WTC11 (cell line): Measurements from ENCODE around the gene TMTC1.

Experiments
- CTCF ChIP-seq: fragments of 200-600 bp; IDR thresholded peaks from 2 replicates; pipeline ENCODE4 v1.8.0; 2022; ENCODE audit warnings: antibody characterized with exemption
- ESRRA ChIP-seq: sonication (generic); formaldehyde crosslinking; IDR thresholded peaks from 2 replicates; pipeline ENCODE4 v1.8.1; 2022; ENCODE audit warnings: mild to moderate bottlenecking, missing genetic modification reagents, borderline replicate concordance
- MAX ChIP-seq: sonication (generic); formaldehyde crosslinking; IDR thresholded peaks from 2 replicates; pipeline ENCODE4 v1.8.0; 2022; ENCODE audit warnings: mild to moderate bottlenecking, missing genetic modification reagents
- RORB ChIP-seq: fragments of 250-450 bp; sonication (Bioruptor Pico); IDR thresholded peaks from 2 replicates; pipeline ENCODE4 v1.9.0; 2021; ENCODE audit warnings: mild to moderate bottlenecking
- SMAD4 ChIP-seq: sonication (generic); formaldehyde crosslinking; IDR thresholded peaks from 2 replicates; pipeline ENCODE4 v1.8.0; 2022; ENCODE audit warnings: mild to moderate bottlenecking, missing genetic modification reagents
- TF ChIP-seq, protein P1 (sequence below): sonication (generic); formaldehyde crosslinking; IDR thresholded peaks from 2 replicates; pipeline ENCODE4 v1.8.0; 2023; ENCODE audit warnings: missing genetic modification reagents
- TF ChIP-seq, protein P2 (sequence below): sonication (generic); formaldehyde crosslinking; IDR thresholded peaks from 2 replicates; pipeline ENCODE4 v1.8.0; 2022; ENCODE audit warnings: missing genetic modification reagents

DNA sequence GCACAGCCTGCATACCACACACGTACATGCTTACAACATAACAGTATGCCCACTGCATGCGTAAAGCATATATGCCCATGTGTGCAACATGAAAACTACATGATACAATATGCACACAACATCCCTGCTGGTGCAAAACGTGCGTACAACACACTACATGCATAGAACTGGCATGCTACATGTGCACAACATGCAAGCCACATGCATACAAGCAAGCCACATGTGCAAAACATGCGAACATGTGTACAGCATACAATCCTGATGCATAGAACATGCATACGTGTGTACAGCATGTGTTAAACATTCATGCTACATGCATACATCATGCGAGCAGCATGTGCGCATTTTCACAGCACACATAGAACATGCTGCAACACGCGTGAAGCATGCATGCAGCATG, 8.4 kb upstream of the TMTC1 start:
- TF ChIP-seq ESRRA (CRISPR knock-in tag) (no peak), CTCF (no peak), MAX (CRISPR knock-in tag) (no peak), SMAD4 (CRISPR knock-in tag) (no peak), RORB (CRISPR knock-in tag) (no peak)
- TF ChIP-seq, protein P1, sequence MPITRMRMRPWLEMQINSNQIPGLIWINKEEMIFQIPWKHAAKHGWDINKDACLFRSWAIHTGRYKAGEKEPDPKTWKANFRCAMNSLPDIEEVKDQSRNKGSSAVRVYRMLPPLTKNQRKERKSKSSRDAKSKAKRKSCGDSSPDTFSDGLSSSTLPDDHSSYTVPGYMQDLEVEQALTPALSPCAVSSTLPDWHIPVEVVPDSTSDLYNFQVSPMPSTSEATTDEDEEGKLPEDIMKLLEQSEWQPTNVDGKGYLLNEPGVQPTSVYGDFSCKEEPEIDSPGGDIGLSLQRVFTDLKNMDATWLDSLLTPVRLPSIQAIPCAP (CRISPR knock-in tag): no peak
- TF ChIP-seq, protein P2, sequence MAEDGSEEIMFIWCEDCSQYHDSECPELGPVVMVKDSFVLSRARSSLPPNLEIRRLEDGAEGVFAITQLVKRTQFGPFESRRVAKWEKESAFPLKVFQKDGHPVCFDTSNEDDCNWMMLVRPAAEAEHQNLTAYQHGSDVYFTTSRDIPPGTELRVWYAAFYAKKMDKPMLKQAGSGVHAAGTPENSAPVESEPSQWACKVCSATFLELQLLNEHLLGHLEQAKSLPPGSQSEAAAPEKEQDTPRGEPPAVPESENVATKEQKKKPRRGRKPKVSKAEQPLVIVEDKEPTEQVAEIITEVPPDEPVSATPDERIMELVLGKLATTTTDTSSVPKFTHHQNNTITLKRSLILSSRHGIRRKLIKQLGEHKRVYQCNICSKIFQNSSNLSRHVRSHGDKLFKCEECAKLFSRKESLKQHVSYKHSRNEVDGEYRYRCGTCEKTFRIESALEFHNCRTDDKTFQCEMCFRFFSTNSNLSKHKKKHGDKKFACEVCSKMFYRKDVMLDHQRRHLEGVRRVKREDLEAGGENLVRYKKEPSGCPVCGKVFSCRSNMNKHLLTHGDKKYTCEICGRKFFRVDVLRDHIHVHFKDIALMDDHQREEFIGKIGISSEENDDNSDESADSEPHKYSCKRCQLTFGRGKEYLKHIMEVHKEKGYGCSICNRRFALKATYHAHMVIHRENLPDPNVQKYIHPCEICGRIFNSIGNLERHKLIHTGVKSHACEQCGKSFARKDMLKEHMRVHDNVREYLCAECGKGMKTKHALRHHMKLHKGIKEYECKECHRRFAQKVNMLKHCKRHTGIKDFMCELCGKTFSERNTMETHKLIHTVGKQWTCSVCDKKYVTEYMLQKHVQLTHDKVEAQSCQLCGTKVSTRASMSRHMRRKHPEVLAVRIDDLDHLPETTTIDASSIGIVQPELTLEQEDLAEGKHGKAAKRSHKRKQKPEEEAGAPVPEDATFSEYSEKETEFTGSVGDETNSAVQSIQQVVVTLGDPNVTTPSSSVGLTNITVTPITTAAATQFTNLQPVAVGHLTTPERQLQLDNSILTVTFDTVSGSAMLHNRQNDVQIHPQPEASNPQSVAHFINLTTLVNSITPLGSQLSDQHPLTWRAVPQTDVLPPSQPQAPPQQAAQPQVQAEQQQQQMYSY: no peak
